Activated CD4-positive, alpha-beta T cell treated with anti-CD3 and anti-CD28 coated beads, Interleukin-2, amount 10 ng/mL, durations not matched to agents 7 days and 5 days (primary cell): ENCODE measurements around the gene TSEN2. TPM values are rescaled to one million over a fixed set of nuclear protein-coding genes. Genes with fewer than 3 reads are reported as not detected.

Experiments
- CTCF ChIA-PET: fragments of 350-600 bp; sonication (Branson Sonifier 250); formaldehyde crosslinking; loops from one replicate; lab custom pipeline; 2021; ENCODE audit warnings: antibody characterized with exemption; lab: Charles Lee
- POLR2A ChIA-PET: fragments of 350-600 bp; sonication (Branson Sonifier 250); formaldehyde crosslinking; loops from one replicate; lab custom pipeline; 2021; ENCODE audit warnings: antibody characterized with exemption; lab: Charles Lee
- DNase-seq: peaks from one replicate; pipeline ENCODE4 v3.0.0-alpha.2; 2020
- H3K27ac Mint-ChIP-seq: one replicate; pipeline ENCODE4 v1.8.0; 2021; ENCODE audit warnings: mild to moderate bottlenecking, moderate library complexity, mixed read lengths
- H3K27me3 Mint-ChIP-seq: one replicate; pipeline ENCODE4 v1.8.0; 2021; ENCODE audit warnings: mixed read lengths
- H3K36me3 Mint-ChIP-seq: one replicate; pipeline ENCODE4 v1.8.0; 2021; ENCODE audit warnings: low read depth, mixed read lengths
- H3K4me1 Mint-ChIP-seq: one replicate; pipeline ENCODE4 v1.8.0; 2021; ENCODE audit warnings: mixed read lengths
- H3K4me3 Mint-ChIP-seq: one replicate; pipeline ENCODE4 v1.8.0; 2021; ENCODE audit warnings: mild to moderate bottlenecking, moderate library complexity, mixed read lengths
- H3K9me3 Mint-ChIP-seq: one replicate; pipeline ENCODE4 v1.8.0; 2021; ENCODE audit warnings: mixed read lengths
- total RNA-seq, 2 experiments: library from RNA; stranded (reverse); gene quantifications; one replicate each; pipeline ENCODE4 v1.2.3, GENCODE V29; 2021

Gene TSEN2
- total RNA-seq, 2 experiments from 2014 or later: 10.4 to 11.5 TPM

DNA sequence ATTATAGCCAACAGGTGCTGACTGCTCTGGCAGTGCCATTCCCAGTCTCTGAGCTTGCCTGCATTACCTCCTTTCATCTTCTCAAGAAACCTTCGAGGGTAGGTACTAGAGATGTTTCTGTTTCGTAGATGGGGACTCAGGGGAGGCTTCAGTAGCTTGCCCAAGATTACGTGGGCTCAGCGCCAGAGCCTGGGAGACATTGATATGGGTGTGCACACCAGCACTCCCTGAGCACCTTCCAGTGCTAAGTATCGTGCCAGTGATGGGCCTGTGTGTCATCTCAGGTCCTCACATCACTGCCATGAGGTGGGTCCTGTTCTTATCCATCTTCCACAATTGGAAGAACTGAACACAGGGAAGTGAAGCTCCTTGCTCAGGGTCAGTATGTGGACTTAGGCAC lies 15.2 kb downstream of the TSEN2 start:
- H3K9me3 Mint-ChIP-seq: no peaks in the 10 kb centered on the region
- peaks cover 18% of the 10 kb centered on the region for H3K36me3 Mint-ChIP-seq
- H3K4me3 Mint-ChIP-seq: no peak overlapping the region
- H3K27me3 Mint-ChIP-seq: no peaks in the 10 kb centered on the region
- CTCF ChIA-PET: no interaction called here
- POLR2A ChIA-PET: no interaction called here
- no peak overlapping the region for H3K27ac Mint-ChIP-seq
- H3K4me1 Mint-ChIP-seq: no peaks in the 10 kb centered on the region
- DNase-seq: no peak

- peaks cover 21% of the 10 kb centered on the region for H3K36me3 Mint-ChIP-seq
Observed at GRCh38 chr3:12501360-12502020, 17.2 kb downstream of the TSEN2 start.

DNA sequence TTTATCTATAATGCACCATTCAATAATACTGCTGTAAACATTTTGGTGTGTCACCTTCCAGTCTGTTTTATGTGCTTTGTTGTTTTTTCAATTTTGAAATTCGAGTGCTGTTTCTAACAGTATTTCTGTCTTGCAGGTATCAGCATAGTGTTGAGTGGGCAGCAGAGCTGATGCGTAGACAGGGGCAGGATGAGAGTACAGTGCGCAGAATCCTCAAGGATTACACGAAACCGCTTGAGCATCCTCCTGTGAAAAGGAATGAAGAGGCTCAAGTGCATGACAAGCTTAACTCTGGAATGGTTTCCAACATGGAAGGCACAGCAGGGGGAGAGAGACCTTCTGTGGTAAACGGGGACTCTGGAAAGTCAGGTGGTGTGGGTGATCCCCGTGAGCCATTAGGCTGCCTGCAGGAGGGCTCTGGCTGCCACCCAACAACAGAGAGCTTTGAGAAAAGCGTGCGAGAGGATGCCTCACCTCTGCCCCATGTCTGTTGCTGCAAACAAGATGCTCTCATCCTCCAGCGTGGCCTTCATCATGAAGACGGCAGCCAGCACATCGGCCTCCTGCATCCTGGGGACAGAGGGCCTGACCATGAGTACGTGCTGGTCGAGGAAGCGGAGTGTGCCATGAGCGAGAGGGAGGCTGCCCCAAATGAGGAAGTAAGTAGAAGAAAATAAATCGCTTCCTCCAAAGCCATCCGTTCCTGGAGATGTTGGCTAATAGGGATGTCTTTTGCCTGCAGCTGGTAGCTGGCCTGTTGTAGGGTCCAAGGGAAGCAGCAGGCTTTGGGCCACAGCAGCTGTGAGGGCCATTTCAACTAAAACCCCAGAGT lies 19.1 kb downstream of the TSEN2 start:
- ChIA-PET POLR2A (no interaction called here), CTCF (no interaction called here)
- no peak overlapping the region for H3K4me3 Mint-ChIP-seq
- DNase-seq: no peak
- no peaks in the 10 kb centered on the region for H3K9me3 Mint-ChIP-seq
- no peak overlapping the region for H3K27ac Mint-ChIP-seq
- peaks cover 16% of the 10 kb centered on the region for H3K36me3 Mint-ChIP-seq
- H3K27me3 Mint-ChIP-seq: no peaks in the 10 kb centered on the region
- H3K4me1 Mint-ChIP-seq: no peaks in the 10 kb centered on the region

More at GRCh38 chr3:12501360-12502020, 17.2 kb downstream of the TSEN2 start:
- ChIA-PET CTCF (interaction anchor here (0.6 kb wide), 1 partner anchor 259 kb away, joined by 3 read pairs; no protein-coding TSS in a partner anchor), POLR2A (no interaction called here)
- Mint-ChIP-seq H3K9me3 (no peaks in the 10 kb centered on the region), H3K27ac (no peak overlapping the region), H3K27me3 (no peaks in the 10 kb centered on the region), H3K4me1 (no peaks in the 10 kb centered on the region), H3K4me3 (no peak overlapping the region)
- DNase-seq: no peak

GRCh38 chr3:12506201-12506709 lies 22.0 kb downstream of the TSEN2 start:
- CTCF ChIA-PET: interaction anchor here (0.6 kb wide), 1 partner anchor 22 kb away, joined by 4 read pairs; no protein-coding TSS in a partner anchor

GRCh38 chr3:12507591-12508281 lies 23.5 kb downstream of the TSEN2 start:
- H3K27ac Mint-ChIP-seq: no peak overlapping the region
- CTCF ChIA-PET: interaction anchor here (0.9 to 2.8 kb wide), 5 partner anchors 12 to 159 kb away, joined by 3 to 7 read pairs (median 3); partner anchors contain the start of gene TSEN2

More at GRCh38 chr3:12506201-12506709, 22.0 kb downstream of the TSEN2 start:
- DNase-seq: no peak
- Mint-ChIP-seq H3K4me3 (no peak overlapping the region), H3K27me3 (no peaks in the 10 kb centered on the region), H3K36me3 (peaks cover 14% of the 10 kb centered on the region), H3K4me1 (no peaks in the 10 kb centered on the region), H3K27ac (no peak overlapping the region), H3K9me3 (no peaks in the 10 kb centered on the region)
- POLR2A ChIA-PET: no interaction called here

GRCh38 chr3:12508291-12508700 lies 24.0 kb downstream of the TSEN2 start:
- H3K36me3 Mint-ChIP-seq: peaks cover 11% of the 10 kb centered on the region
- H3K27ac Mint-ChIP-seq: no peak overlapping the region
- H3K27me3 Mint-ChIP-seq: no peaks in the 10 kb centered on the region
- POLR2A ChIA-PET: no interaction called here
- H3K4me1 Mint-ChIP-seq: no peaks in the 10 kb centered on the region
- DNase-seq: no peak
- H3K9me3 Mint-ChIP-seq: no peaks in the 10 kb centered on the region
- H3K4me3 Mint-ChIP-seq: no peak overlapping the region
- CTCF ChIA-PET: interaction anchor here (0.9 to 2.8 kb wide), 5 partner anchors 13 to 159 kb away, joined by 3 to 7 read pairs (median 3); partner anchors contain the start of gene TSEN2

More at GRCh38 chr3:12507591-12508281, 23.5 kb downstream of the TSEN2 start:
- no peaks in the 10 kb centered on the region for H3K27me3 Mint-ChIP-seq
- POLR2A ChIA-PET: no interaction called here
- peaks cover 14% of the 10 kb centered on the region for H3K36me3 Mint-ChIP-seq
- no peaks in the 10 kb centered on the region for H3K9me3 Mint-ChIP-seq
- no peaks in the 10 kb centered on the region for H3K4me1 Mint-ChIP-seq
- DNase-seq: no peak
- no peak overlapping the region for H3K4me3 Mint-ChIP-seq

DNA sequence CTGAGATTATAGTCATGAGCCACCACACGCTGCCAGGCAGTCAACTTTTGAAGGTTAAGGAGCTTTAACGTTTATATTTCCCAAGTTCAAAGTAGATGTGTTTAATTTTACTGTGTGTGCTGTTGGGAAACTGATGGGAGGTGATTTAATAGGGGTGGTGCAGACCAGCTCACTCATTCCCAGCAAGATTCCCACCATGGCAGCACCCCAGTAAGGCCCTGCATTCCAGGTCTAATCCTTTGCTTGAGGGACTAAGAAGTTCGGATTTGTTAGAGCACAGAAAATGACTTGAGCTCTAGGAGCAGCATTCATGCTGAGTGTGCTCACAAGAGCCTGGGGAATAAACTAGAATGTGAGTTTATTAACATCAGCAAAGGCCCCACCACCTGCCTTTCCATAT lies 25.2 kb downstream of the TSEN2 start:
- H3K36me3 Mint-ChIP-seq: peaks cover 4% of the 10 kb centered on the region
- CTCF ChIA-PET: interaction anchor here (2.8 kb wide), 1 partner anchor 28 kb away, joined by 7 read pairs; no protein-coding TSS in a partner anchor
- POLR2A ChIA-PET: no interaction called here

DNA sequence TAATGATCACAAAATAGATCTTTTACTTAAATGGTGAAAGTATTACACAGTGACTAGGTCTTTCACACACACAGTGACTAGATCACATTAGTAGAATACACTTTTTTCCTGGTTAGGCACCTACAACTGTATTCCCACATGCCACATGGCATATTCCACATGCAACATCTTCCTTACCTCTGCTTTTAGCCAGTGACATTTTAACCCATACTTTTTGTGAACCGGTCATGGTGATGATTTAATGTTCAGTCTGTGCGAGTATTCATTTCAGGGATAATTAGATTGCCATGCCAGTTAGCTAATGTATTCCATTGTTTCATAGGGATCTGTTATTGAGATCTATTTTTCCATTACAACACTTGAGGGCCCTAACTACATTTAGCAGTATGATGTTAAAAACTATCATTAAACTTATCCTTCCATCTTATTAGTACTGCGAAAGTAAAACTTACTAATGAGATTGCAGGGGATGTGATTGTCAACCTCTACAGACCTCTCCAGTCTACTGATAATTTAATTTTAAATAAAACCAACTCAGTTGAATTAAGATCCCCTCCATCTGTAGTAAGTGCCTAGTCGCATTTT lies 28.3 kb downstream of the TSEN2 start:
- H3K27ac Mint-ChIP-seq: no peak overlapping the region
- POLR2A ChIA-PET: no interaction called here
- H3K27me3 Mint-ChIP-seq: no peaks in the 10 kb centered on the region
- no peaks in the 10 kb centered on the region for H3K4me1 Mint-ChIP-seq
- no peak overlapping the region for H3K4me3 Mint-ChIP-seq
- no peaks in the 10 kb centered on the region for H3K36me3 Mint-ChIP-seq
- CTCF ChIA-PET: interaction anchor here (1.0 kb wide), 1 partner anchor 10 kb away, joined by 3 read pairs; no protein-coding TSS in a partner anchor
- no peak for DNase-seq
- H3K9me3 Mint-ChIP-seq: no peaks in the 10 kb centered on the region

More for the DNA sequence above, 25.2 kb downstream of the TSEN2 start:
- no peak for DNase-seq
- Mint-ChIP-seq H3K4me3 (no peak overlapping the region), H3K4me1 (no peaks in the 10 kb centered on the region), H3K27me3 (no peaks in the 10 kb centered on the region), H3K27ac (no peak overlapping the region), H3K9me3 (no peaks in the 10 kb centered on the region)

GRCh38 chr3:12513694-12514446 lies 29.6 kb downstream of the TSEN2 start:
- no peaks in the 10 kb centered on the region for H3K27me3 Mint-ChIP-seq
- no peaks in the 10 kb centered on the region for H3K36me3 Mint-ChIP-seq
- no peak overlapping the region for H3K4me3 Mint-ChIP-seq
- CTCF ChIA-PET: interaction anchor here (0.6 to 1.0 kb wide), 3 partner anchors 9 to 338 kb away, joined by 3 to 6 read pairs (median 3); no protein-coding TSS in a partner anchor
- DNase-seq: no peak
- H3K4me1 Mint-ChIP-seq: no peaks in the 10 kb centered on the region
- H3K9me3 Mint-ChIP-seq: no peaks in the 10 kb centered on the region
- POLR2A ChIA-PET: no interaction called here
- H3K27ac Mint-ChIP-seq: no peak overlapping the region

DNA sequence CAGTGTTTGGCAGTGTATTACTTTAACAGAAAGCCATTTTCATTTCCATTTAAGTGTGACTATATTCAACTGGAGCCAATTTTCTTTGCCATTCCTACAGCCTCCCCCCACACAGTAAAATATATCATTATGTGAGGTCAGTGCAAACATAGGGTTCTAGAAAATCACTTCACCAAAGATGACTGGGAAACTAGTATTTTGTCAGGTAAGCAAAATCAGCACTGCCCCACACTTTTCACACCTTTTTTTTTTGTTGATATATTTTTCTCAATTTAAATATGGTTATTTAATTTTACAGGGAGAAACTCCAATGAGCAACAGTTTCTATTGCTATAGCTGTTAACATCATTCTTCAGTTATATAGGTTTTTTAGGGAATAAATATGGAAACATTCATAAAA lies 31.4 kb downstream of the TSEN2 start:
- H3K9me3 Mint-ChIP-seq: no peaks in the 10 kb centered on the region
- no peaks in the 10 kb centered on the region for H3K27me3 Mint-ChIP-seq
- no peak overlapping the region for H3K4me3 Mint-ChIP-seq
- POLR2A ChIA-PET: no interaction called here
- no peaks in the 10 kb centered on the region for H3K36me3 Mint-ChIP-seq
- H3K27ac Mint-ChIP-seq: no peak overlapping the region
- DNase-seq: no peak
- H3K4me1 Mint-ChIP-seq: no peaks in the 10 kb centered on the region
- CTCF ChIA-PET: no interaction called here

- no peak overlapping the region for H3K4me3 Mint-ChIP-seq
- no peaks in the 10 kb centered on the region for H3K9me3 Mint-ChIP-seq
- no peak overlapping the region for H3K27ac Mint-ChIP-seq
- H3K36me3 Mint-ChIP-seq: peaks cover 5% of the 10 kb centered on the region
- H3K4me1 Mint-ChIP-seq: no peaks in the 10 kb centered on the region
- no peaks in the 10 kb centered on the region for H3K27me3 Mint-ChIP-seq
- CTCF ChIA-PET: no interaction called here
- no peak for DNase-seq
- POLR2A ChIA-PET: no interaction called here
Observed at GRCh38 chr3:12516873-12517272, 32.6 kb downstream of the TSEN2 start.
